NCI-H345 treated with DMSO at 0.1 percent for 48 hours (cell line): ENCODE data around the gene UBE2Z.

Source experiments
- DNase-seq: peaks from one replicate; lab custom pipeline; 2025; ENCODE audit not compliant: unreplicated experiment; lab: John Stamatoyannopoulos, UW

The UBE2Z gene

DNA sequence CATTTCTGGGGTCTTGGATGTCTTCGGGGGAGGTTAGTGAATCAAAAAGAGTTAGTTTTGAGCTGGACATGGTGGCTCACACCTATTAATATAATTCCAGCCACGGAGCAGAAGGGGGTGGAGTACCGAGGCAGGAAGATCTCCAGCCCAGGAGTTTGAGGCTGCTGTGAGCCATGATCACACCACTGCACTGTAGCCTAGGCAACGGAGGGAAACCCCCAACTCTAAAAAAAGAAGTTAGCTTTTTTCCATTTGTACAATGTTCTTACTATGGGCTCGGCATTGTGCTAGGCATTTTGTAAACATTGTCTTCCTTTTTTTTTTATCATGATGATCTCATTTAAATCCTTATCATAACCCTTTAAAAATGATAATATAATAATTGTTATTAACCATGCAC is 44.7 kb downstream of the UBE2Z start:
- DNase-seq = no peak

DNA sequence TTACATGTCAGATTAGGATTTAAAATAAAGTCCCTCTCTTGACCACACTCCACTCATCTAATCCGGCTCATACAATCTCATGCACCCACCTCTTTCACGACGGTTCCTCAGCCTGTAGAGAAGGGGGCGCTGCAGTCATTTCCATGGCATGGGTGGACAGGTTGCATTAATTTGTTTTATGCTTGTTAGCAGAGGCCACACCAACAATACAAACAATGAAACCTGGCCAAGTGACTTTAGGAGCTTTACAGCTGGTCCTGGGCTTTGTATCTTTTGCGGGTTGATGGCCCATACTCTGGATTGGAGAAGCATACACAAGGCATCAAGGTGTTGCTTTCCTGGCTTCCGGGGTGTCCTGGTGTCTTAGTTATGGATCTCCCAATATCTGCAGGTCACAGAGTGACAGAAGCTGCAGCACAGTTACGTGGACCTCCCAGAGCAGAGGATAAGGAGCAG is 46.1 kb downstream of the UBE2Z start:
- no peak for DNase-seq

DNA sequence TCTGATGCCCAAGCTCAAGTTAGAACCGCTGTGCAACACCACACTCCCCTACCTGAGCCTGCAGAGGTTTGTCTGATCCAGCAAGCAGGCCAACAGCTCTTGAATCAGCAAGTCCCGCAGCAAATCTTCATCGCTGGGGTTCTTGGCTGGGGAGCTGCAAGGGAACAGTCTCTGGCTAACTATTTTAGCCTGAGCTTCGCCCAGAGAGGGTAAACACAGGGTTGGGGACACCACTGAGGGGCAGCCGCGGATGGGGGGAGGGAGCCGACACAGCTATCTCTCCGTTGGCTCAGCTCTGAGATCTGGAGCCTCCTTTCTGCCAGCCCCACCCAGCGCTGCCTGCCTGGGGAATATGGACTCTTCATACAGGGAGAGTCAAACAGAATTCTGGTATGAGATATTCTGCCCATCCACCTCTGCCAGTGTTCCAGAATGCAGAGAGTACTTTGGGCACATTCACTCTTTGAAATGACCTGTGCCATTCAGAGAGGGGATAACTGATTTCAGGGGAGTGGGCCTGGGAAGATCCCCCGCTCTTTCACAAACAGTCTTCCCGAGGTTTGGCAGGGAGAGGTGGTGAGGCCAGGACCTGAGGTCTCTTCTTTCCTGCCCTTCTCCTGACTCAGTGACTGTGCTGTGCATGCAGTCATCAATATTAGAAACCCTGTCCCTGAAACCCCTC is 52.8 kb downstream of the UBE2Z start:
- DNase-seq = no peak

DNA sequence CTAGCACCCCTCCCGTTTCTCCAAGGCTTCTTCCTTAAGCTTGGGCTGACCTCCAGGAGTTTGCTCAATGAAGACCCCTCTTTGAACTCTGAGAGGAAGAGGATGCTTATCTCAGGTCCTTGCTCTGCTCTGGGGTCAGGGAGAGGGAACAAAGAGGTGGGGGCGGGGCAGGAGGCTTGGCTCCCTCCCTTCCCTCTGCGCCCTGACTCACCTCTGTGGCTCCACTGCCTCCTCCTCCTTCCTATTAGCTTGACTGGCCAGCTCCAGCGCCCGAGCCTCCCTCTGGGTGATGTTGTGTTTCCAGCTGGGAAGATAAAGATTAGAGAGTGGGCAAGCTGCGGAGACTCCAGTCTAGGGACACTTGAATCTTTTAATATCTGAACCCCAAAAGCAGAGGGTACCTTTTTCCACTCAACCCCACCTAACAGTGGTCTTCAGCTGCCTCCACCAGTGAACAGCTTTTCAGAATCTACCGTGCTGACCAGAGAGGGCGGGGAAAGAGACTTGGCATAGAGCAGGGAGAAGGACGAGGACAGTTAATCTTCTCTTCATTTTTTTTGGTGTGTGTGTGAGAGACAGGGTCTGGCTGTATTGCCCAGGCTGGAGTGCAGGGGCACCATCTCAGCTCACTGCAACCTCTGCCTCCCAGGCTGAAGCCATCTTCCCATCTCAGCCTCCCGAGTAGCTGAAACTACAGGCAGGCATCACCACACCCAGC is 53.5 kb downstream of the UBE2Z start:
- DNase-seq = no peak

DNA sequence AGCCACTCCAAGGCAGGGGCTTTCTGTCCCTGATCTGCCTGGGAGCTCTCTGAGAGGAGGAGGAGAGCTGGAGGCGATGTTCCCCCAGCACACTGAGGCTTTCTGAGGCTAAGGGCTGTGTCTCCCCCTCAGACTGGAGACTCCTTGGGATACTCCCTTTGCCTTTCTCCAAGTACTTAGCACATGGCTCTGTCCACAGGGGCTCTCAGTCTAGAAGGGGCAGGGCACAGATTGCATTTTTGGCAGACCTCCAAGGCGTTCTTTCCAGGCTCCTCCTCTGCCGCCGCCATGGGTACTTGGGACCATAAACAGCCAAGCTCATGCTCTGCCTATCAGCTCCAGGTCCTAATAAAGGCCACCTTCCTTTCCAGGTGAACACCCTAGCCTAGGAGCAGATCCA is 62.0 kb downstream of the UBE2Z start:
- DNase-seq = no peak

DNA sequence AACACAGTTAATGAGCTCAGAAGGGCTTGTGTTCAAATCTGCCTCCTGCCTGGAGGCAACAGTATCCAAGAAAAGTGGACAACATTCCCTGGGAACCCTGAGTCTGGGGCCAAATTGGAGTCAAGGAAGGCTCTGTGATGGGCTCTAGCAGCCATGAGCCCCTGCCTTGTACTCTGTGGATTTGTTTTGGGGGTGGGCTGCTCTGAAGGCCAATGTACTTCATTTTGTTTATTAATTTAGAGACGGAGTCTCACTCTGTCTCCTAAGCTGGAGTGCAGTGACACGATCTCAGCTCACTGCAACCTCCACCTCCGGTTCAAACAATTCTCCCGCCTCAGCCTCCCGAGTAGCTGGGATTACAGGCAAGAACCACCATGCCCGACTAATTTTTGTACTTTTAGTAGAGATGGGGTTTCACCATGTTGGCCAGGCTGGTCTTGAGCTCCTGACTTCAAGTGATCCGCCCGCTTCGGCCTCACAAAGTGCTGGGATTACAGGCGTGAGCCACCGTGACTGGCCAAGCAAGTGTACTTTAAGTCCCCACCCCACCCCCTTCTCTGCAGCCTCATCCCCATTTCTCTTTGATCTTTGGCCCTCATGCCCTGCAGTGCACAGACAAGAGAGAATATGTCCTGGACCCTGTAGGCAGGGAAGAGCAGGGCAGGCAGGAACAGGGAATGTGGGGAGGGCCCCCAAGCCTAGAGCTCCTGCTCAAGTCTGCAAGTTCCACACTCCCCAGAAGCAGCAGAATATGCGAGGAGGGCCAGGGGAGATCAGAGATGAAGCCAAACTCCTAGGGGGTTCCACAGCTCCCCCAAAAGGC is 62.9 kb downstream of the UBE2Z start:
- DNase-seq = no peak

DNA sequence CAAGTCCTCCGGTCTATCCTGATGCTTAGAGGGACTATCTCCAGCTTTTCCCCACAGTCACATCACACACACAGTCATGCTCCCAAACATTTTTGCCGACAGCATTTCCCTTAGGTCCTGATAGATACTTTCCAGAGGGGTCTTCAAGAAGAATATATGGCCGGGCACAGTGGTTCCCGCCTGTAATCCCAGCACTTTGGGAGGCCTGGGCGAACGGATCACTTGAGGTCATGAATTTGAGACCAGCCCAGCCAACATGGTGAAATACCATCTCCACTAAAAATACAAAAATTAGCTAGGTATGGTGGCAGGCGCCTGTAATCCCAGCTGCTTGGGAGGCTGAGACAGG is 64.5 kb downstream of the UBE2Z start:
- no peak for DNase-seq

DNA sequence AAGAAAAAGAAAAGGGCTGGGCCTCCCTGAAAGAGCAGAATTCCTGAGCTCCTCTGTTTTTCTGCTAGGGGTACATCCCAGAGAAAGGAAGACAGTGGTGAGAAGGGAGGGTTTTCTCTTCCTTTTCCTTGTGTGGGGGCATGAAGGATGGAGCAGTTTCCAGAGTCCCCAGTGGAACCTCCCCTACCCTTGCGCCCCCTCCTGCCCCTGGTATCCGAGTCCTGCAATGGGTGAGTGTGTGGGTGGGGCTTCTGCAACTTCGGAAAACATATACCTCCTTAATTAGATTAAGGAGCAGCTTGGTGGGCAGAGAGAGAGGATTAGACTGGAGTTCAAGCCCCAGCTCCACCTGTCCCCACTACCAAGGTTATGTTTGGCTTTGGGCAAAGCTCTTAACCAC is 65.6 kb downstream of the UBE2Z start:
- DNase-seq = no peak
